ENCODE results near the gene CCL22. TPM values are rescaled to one million over a fixed set of nuclear protein-coding genes. Genes with fewer than 3 reads are reported as not detected.

The CCL22 gene
- total RNA-seq, 1 experiment from 2014 or later, result not detected

DNA sequence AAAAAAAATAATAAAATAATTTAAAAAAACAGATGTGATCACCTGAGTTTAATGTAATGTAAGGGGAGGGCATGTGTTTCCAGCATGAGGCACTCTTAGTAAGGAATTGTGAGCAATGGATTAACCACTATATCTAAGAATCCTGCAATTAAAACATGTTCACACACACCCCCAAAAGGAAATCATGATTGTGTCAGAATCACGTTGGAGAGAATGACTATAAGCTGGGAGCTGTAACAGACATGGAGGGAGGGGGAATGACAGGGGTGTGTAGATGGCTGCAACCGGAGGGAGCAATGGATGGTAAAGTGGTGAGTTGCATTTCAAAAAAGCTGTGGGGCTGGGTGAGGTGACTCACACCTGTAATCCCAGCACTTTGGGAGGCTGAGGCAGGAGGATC is 13.6 kb upstream of the CCL22 start:
- DNase-seq (ENCODE audit: low spot score), result no peak
- no TSS peak for BruUV-seq (replicated peaks)
- Histone ChIP-seq H3K27ac (ENCODE audit: low read depth, low read length, poor library complexity, severe bottlenecking) (no peak overlapping the region), H3K27me3 (replicated peaks; ENCODE audit: insufficient read depth, low read depth, low read length, poor library complexity) (peaks cover 31% of the 10 kb centered on the region), H3K9me3 (ENCODE audit: low read depth, low read length, poor library complexity, severe bottlenecking) (peaks cover 4% of the 10 kb centered on the region), H3K36me3 (ENCODE audit: insufficient read depth, low read length, poor library complexity, severe bottlenecking) (no peaks in the 10 kb centered on the region), H3K4me3 (ENCODE audit: low read depth, low read length, poor library complexity, severe bottlenecking) (no peak overlapping the region), H3K4me1 (ENCODE audit: insufficient read depth, low read length, poor library complexity, severe bottlenecking) (no peaks in the 10 kb centered on the region)
- CTCF ChIA-PET, result no interaction called here
- POLR2A ChIA-PET (ENCODE audit: low non-redundant PET), result no interaction called here
- intact Hi-C loops (cut with micrococcal nuclease; ENCODE audit: unreplicated experiment), result no loop called here
- TF ChIP-seq, protein P1, sequence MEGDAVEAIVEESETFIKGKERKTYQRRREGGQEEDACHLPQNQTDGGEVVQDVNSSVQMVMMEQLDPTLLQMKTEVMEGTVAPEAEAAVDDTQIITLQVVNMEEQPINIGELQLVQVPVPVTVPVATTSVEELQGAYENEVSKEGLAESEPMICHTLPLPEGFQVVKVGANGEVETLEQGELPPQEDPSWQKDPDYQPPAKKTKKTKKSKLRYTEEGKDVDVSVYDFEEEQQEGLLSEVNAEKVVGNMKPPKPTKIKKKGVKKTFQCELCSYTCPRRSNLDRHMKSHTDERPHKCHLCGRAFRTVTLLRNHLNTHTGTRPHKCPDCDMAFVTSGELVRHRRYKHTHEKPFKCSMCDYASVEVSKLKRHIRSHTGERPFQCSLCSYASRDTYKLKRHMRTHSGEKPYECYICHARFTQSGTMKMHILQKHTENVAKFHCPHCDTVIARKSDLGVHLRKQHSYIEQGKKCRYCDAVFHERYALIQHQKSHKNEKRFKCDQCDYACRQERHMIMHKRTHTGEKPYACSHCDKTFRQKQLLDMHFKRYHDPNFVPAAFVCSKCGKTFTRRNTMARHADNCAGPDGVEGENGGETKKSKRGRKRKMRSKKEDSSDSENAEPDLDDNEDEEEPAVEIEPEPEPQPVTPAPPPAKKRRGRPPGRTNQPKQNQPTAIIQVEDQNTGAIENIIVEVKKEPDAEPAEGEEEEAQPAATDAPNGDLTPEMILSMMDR (conservative IDR thresholded peaks at IDR 0.05; ENCODE audit: low read depth, low read length), result no peak
- TF ChIP-seq EZH2 (IDR thresholded peaks at IDR 0.05; ENCODE audit: borderline replicate concordance, low read depth, low read length, poor library complexity, severe bottlenecking), result no peak

DNA sequence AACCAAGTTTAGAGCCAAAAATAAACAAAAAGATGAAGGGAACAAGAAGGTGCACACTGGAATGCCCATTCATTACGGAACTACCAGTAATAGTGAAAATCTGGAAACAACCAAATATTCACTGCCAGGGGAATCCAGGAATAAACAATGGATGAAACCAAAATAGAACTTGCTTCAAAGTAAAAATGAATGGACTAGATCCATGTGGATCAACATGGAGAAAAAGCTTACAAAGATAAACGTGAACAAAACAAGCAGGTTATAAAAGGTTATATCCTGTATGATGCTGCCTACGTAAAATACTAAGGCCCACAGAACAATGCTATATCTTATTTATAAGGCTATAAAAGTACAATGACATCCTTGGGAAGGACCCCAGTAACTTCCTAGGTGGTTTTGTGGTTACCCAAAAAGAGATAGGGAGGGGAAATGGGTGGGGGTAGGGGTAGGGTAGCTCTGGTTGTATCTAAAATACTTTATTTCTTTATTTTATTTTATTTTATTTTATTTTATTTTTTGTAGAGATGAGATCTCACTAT is 12.8 kb upstream of the CCL22 start:
- no peak for TF ChIP-seq EZH2 (IDR thresholded peaks at IDR 0.05; ENCODE audit: borderline replicate concordance, low read depth, low read length, poor library complexity, severe bottlenecking)
- TF ChIP-seq, protein P1 (conservative IDR thresholded peaks at IDR 0.05; ENCODE audit: low read depth, low read length), result no peak
- BruUV-seq (replicated peaks), result no TSS peak
- intact Hi-C loops (cut with micrococcal nuclease; ENCODE audit: unreplicated experiment), result no loop called here
- no peaks in the 10 kb centered on the region for H3K4me1 ChIP-seq (ENCODE audit: insufficient read depth, low read length, poor library complexity, severe bottlenecking)
- ChIA-PET CTCF (no interaction called here), POLR2A (ENCODE audit: low non-redundant PET) (no interaction called here)
- H3K9me3 ChIP-seq (ENCODE audit: low read depth, low read length, poor library complexity, severe bottlenecking), result peaks cover 4% of the 10 kb centered on the region
- H3K36me3 ChIP-seq (ENCODE audit: insufficient read depth, low read length, poor library complexity, severe bottlenecking), result no peaks in the 10 kb centered on the region
- H3K27me3 ChIP-seq (replicated peaks; ENCODE audit: insufficient read depth, low read depth, low read length, poor library complexity), result peaks cover 35% of the 10 kb centered on the region
- no peak overlapping the region for H3K4me3 ChIP-seq (ENCODE audit: low read depth, low read length, poor library complexity, severe bottlenecking)
- DNase-seq (ENCODE audit: low spot score), result no peak
- no peak overlapping the region for H3K27ac ChIP-seq (ENCODE audit: low read depth, low read length, poor library complexity, severe bottlenecking)

DNA sequence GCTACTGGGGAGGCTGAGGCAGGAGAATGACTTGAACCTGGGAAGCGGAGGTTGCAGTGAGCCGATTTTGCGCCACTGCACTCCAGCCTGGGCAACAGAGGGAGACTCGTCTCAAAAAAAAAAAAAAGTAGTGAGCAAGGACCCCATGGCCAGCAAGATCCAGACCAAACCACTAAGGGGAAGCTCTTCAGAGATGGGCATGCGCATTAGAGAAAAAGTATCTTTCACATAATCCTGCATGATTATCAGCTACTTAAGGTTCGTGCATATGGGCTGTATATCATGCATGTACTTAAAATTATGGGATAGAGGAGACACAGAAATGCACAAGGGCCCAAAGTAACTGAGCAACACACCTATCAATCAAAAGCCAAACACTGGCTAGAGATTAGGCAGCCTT is 10.7 kb upstream of the CCL22 start:
- POLR2A ChIA-PET (ENCODE audit: low non-redundant PET), result no interaction called here
- Histone ChIP-seq H3K36me3 (ENCODE audit: insufficient read depth, low read length, poor library complexity, severe bottlenecking) (no peaks in the 10 kb centered on the region), H3K27me3 (replicated peaks; ENCODE audit: insufficient read depth, low read depth, low read length, poor library complexity) (peaks cover 35% of the 10 kb centered on the region), H3K27ac (ENCODE audit: low read depth, low read length, poor library complexity, severe bottlenecking) (no peak overlapping the region), H3K4me3 (ENCODE audit: low read depth, low read length, poor library complexity, severe bottlenecking) (no peak overlapping the region), H3K9me3 (ENCODE audit: low read depth, low read length, poor library complexity, severe bottlenecking) (peaks cover 4% of the 10 kb centered on the region), H3K4me1 (ENCODE audit: insufficient read depth, low read length, poor library complexity, severe bottlenecking) (no peaks in the 10 kb centered on the region)
- DNase-seq (ENCODE audit: low spot score), result no peak
- no TSS peak for BruUV-seq (replicated peaks)
- TF ChIP-seq EZH2 (IDR thresholded peaks at IDR 0.05; ENCODE audit: borderline replicate concordance, low read depth, low read length, poor library complexity, severe bottlenecking), result no peak
- TF ChIP-seq, protein P1 (conservative IDR thresholded peaks at IDR 0.05; ENCODE audit: low read depth, low read length), result no peak
- CTCF ChIA-PET, result interaction anchor here (0.7 kb wide), 1 partner anchor 69 kb away, joined by 3 read pairs; no protein-coding TSS in a partner anchor
- intact Hi-C loops (cut with micrococcal nuclease; ENCODE audit: unreplicated experiment), result no loop called here
